ENCODE results near the gene RTN4.

DNA sequence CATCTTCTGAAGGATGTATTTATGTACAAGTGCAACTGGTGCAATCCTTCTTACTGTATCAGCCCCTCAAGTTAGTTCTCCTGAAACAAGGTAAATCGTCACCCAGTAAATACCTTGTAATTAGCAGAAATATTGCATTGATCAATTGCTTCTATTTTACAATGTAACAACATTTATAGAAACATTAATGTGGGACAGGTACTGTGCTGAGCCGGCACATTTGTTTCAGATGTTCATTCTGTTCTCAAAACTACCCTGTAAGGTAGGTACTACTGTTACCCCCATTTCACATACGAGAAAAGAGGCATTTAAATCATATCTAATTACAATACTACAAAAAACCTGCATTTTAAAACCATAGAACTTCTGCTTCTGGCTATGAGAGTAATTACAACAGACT, 19.5 kb downstream of the RTN4 start:
- TF ChIP-seq, protein P1, sequence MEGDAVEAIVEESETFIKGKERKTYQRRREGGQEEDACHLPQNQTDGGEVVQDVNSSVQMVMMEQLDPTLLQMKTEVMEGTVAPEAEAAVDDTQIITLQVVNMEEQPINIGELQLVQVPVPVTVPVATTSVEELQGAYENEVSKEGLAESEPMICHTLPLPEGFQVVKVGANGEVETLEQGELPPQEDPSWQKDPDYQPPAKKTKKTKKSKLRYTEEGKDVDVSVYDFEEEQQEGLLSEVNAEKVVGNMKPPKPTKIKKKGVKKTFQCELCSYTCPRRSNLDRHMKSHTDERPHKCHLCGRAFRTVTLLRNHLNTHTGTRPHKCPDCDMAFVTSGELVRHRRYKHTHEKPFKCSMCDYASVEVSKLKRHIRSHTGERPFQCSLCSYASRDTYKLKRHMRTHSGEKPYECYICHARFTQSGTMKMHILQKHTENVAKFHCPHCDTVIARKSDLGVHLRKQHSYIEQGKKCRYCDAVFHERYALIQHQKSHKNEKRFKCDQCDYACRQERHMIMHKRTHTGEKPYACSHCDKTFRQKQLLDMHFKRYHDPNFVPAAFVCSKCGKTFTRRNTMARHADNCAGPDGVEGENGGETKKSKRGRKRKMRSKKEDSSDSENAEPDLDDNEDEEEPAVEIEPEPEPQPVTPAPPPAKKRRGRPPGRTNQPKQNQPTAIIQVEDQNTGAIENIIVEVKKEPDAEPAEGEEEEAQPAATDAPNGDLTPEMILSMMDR (IDR thresholded peaks at IDR 0.05), result no peak
- TF ChIP-seq EP300 (IDR thresholded peaks at IDR 0.05), result no peak
- no peak for TF ChIP-seq POLR2A (IDR thresholded peaks at IDR 0.05)
